ENCODE data around the gene DCAF6.
A peak's percentile ranks its signal among the peaks of the same experiment; 100 is the strongest.
"Not testable (repeated sequence)": the region's sequence is repeated elsewhere in the genome, so short reads cannot be mapped to it uniquely, and the experiment has no call there.

The DCAF6 gene

DNA sequence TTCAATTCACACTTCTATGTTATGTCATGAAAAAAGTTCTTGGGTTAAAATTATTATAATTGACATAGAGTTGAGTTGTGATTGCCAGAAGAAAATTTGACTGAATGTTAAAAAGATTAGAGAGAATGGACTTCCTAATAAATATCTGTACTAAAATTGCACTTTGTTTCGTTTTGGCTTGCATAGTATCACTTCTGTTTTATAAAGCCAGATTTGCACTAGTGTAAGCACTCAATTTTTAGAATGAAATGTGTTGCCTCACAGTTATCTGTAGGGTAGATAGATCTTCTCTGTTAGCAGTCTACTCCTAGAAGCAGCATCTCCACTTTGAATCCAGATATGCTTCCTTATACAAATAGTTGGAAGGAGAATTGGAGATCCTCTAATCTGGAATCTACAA, 95.5 kb downstream of the DCAF6 start:
- DNase-seq, result no peak

DNA sequence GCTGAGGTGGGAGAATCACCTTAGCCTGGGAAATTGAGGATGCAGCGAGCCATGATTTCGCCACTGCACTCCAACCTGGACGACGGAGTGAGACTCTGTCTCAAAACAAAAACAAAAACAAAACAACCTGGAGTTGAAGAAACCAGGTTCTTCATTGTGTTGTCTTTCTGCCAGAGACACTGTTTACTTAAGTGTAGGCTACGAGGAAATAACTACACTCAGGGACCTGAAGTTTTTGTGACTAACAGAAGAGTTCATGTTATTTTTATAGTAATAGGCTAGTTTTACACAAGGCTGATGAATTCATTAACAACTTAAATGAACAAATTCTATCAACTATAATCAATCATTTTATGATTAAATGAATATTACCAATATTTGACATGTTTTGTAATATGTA, 98.9 kb downstream of the DCAF6 start:
- DNase-seq, result no peak

- no peak for DNase-seq
Measured at GRCh38 chr1:168042362-168042761, 105.9 kb downstream of the DCAF6 start.

DNA sequence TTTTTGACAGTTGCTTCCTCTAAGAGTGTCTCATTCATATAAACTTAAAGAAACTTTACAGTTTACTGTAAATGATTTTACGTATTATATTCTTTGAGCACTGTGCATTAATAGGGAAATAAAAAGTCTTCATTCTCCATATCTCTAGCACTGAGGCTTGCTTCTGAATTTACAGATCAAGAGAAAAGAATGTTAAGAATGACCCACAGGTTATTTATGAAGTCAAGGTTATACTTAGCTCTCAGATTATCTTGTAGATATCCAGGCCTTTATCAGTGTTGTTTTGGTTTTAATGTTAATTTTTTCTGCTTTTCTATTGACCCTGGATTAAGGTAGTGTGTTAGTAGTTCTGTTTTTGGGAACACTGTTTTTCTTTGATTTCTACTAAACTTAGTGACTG, 108.8 kb downstream of the DCAF6 start:
- DNase-seq, result no peak

GRCh38 chr1:168050307-168050706, 113.8 kb downstream of the DCAF6 start:
- no peak for DNase-seq

DNA sequence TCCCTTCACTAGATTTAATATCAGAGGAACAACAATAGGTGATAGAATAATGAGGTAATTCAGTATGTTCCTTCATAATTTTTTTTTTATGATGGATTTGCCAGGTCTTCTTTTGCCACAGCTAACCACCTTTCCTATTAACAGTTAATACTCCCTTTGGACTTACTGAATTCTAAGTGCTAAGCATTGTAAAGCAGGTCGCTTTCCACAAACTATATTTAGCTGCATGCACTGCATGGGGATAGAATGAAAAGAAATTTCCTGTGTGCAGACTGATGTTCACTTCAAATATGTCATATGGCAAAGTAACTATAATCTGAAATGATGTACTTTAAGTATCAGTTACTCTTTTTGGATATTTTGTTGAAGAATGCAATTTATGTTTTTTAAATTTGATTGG, 114.4 kb downstream of the DCAF6 start:
- no peak for DNase-seq

DNA sequence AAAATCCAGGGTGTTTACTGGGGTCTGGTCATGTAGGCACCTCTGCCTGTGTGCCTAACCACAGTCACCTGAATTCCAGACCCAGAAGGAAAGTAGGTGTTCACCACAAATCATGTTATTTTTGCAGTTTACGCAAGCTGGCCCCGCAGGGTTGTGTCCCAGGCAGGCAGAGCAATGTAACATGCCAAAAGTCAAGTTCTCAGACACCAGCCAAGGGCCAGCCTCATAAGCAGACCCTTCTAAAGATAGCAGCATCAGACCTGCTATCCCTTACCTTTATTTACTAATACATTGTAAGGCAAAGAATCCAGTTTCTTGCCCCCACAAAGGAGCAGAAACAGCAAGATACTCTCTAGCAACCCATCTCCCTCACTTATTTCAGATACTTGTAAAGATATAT, 117.2 kb downstream of the DCAF6 start:
- DNase-seq, result no peak

GRCh38 chr1:168054117-168054516, 117.6 kb downstream of the DCAF6 start:
- no peak for DNase-seq

DNA sequence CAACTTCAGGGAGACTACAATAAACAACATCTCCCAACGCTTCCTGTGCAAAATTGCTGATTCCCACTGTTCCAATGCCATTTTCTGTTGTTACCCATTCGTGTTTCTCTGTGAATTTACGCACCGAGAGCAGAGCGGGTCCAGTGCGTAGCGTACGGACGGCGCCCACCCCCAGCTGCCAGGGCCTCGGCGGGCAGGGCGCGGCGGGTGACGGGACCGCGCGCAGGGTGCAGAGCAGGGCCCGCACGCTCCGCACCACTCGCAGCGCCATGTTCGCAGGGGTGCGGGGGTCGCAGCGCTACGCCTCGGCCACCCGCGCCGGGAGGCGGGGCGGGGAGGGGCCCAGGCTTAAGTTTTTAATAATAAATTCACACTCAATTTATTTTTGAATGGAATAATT, 119.7 kb downstream of the DCAF6 start:
- not testable (repeated sequence) for DNase-seq

DNA sequence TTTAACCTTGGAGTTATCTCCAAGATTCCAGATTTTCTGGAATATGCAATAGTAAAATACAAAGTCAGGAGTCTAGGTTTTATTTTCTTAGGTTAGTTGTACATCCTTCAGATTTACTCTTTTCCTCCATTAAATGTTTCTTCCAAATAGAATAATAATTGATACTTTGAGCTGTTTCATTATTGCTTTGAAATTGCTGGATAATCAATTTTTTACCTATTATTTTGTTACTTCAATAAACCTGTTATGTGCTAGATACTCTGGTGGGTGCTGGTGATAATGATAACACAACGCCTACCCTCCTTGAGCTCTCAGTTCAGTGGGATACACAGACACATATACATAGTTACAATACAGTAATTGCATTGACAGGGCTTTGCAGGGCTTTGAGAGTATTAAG, 120.9 kb downstream of the DCAF6 start:
- DNase-seq, result no peak

DNA sequence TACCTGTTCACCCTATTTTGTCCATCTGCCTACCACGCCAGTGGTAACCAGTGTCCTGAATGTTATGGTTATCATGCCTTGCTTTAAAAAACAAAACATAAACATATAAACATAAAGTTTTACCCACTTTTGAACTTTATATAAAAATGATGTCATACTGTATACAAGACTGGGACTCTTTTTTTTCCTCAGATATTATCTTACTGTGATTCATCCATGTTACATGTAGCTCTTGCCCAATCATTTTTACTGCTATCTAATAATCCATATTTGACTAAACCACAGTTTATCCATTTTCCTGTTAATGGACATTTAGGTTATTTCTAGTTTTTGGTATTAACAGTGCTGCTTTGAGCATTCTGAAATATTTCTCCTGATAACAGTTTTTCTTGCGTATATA, 121.4 kb downstream of the DCAF6 start:
- DNase-seq, result no peak

DNA sequence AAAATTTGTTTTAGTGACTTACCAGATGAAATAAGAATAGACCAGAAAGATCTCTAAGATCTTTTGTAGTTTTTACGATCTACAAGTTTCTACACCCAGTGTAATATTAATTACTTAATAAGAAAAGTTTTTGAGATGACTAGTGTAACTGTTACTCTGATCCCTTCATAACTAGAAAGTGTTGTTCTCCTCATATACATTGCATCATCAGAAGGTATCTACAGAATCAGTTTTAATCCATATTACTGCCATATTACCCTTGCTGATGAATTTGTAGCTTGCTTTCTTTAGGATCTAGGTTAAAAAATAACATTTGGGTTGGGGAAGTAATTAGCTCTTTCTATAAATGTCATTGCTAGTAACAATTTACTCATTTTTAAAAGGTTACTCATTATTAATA, 127.7 kb downstream of the DCAF6 start:
- no peak for DNase-seq

- DNase-seq, result no peak
Measured at GRCh38 chr1:168065506-168065905, 129.0 kb downstream of the DCAF6 start.

DNA sequence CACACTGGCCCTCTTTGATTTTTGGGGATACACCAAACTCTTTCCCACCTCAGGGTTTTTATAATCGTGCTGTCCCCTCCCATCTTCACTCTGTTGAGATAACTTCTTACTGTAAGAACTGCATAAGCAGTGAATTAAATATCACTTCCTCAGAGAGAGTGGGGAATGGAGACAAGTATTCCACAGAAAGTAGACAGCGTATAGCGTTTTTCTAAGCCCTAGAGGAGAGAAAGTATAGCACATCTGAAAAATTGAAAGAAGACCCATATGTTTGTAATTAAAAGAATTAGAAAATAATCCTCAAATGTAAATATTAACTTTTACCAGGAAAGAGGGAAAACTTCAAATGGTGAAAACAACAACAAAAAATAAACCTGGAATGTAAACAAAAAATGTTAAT, 132.9 kb downstream of the DCAF6 start:
- no peak for DNase-seq

DNA sequence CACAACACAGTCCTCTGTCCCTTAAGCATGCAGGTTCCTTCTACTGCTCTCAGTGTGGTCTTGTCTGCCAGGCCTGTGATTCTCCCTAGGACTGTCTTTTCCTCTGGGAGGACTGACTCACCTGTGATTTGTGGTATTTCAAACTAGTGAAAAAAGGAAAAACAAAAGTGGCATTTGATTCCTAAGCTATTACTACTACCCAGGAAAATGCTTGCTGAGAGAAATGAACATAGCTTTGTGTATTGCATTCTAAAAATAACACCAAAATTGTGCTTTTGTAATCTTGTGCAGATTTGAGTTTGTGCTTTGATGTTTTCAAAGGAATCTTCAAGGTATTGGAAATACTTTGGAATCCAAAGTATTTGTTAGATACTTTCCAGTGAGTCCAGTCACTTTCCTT, 143.3 kb downstream of the DCAF6 start:
- DNase-seq, result no peak

GRCh38 chr1:168081373-168082007, 145.0 kb downstream of the DCAF6 start:
- DNase-seq, result no peak

- peak; percentile 56 for DNase-seq
Measured at GRCh38 chr1:168082008-168082876, 145.8 kb downstream of the DCAF6 start.

GRCh38 chr1:168083456-168084325, 147.2 kb downstream of the DCAF6 start:
- DNase-seq, result no peak

DNA sequence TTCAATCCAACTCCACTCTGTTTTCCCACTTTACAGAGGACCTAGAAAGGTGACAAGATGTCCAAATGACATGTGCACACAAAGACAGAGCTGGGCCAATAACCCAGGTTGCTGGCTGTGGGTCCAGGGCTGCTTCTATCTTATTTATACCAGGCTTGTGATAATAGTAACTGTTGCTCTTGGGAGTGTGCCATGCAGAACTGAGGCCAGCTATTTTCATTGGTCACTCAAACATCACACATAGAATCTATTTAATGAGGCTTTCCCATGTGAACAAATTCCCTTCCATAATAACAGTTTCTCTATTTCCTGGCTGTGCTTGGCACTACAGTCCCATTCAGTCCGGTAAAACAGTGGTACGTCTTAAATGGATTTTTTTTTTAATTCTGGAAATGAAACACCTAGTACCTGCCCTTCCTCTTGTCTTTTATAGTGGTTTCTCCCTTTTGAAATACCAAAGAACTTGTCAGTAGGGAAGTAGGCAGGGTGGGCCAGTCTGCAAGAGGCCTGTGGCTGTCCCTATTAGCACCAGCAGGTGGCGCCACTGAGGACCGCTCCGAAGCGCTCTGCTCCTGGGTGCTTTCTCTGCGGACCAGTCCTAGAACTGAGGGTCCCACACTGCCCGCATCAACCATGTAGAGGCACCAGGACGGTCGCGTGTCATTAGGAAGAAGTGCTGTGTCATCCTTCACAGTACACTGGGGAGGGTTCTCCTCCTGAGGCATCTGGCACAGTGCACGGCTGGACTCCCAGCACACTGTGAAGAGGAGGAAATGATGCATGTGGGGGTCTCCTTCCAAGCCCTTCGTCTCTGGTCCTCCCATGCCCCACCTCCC, 148.1 kb downstream of the DCAF6 start:
- peak; percentile 22 for DNase-seq

DNA sequence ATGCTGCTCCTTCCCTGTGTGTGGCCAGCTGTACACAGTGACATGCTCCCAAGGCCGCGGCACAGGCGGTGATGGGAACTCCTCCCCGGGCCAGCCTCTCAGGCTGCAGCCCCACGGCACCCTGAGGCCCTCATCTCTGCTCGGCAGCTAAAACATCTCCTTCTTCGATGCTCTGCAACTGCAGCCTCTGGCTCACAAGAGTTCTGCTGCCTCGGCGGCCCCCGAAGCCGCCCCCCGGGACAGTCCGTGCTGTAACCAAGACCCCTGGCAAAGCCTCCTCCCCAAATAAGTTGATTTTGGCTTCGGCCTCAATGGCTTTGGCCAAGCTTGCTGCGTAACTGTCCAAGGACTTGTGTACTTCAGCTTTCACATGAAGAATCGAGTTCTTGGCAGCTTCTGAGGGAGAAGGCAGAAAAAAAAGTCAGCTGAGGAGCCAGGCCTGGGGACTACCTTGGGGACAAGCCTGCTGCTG, 149.0 kb downstream of the DCAF6 start:
- DNase-seq, result no peak

DNA sequence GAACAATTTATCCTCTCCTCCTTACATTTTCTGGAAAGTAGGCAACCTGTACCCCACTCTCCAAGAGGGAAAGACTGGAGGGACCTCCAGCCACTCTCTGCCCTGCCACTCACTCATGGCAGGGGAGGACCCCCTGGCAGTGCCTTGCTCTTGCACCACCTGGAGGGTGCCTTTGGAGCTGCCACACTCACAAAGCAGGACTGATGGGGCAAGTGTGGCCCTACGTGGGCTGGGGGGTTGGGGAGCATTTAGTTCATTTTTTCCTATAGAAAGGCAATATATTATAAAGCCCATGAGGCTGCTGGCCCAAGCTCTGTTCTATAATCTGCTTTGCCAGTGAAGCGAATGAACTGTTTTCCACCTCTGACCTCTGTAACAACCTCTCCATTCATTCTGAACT, 150.0 kb downstream of the DCAF6 start:
- no peak for DNase-seq

DNA sequence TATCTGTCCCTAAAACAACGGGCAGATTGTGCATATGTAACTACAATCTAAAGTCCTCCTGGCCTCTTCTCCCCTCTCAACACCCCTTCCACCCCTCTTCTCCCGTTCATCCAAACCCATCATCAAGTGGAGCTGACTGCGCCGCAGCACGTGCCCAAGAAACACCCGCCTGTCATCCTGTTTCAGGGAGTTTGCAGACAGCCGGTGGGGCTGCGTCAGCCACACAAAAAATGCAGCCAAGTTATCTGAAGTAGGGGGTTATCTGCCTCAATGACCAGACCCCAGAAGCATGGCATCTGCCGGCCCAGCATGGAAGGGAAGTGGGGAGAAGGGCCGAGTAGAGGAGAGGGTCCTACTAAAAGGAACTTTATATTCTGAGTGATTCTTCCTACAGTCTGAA, 151.2 kb downstream of the DCAF6 start:
- no peak for DNase-seq
